Stimulated activated CD8-positive, alpha-beta memory T cell treated with anti-CD3 and anti-CD28 coated beads, Interleukin-15, amount 100 ng/mL, for 4 hours (primary cell): ENCODE data around the gene DMBT1.

Experiments used
- DNase-seq, 2 donors: peaks; one replicate each; pipeline ENCODE4 v3.0.0-alpha.2; 2020; ENCODE audit warnings: low read depth in 2 of 2

Gene DMBT1

DNA sequence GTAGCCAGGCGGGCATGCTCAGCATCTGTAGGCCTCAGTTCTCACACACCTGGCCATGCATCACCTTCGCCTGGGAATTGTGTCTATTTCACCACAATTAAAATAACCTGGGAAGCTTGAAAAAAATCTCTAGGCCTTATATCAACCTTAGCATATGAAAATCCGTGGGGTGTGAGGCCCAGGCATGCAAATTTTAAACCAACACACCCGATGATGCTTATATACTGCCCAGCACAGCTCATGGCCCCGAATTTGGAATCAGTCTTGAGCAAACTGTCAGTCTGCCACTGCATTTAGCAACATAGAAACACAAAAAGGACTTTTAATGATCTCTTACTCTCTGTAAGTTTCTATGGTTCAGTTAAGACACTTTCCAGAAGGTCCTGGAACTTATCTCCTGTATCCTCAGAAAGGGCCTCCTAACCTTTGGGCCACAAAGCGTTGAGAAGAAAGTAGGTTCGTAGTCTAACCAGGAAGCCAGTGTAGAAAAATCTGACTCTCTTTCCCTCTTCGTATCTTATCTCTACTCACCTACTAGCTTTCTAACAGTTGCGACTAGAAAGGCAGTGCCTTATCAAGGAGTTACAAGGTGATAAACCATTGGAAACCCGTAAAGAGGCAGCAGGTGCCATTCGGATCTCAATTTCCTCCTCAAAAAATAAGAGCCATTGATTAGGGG lies 12.0 kb upstream of the DMBT1 start:
- no peak for DNase-seq

DNA sequence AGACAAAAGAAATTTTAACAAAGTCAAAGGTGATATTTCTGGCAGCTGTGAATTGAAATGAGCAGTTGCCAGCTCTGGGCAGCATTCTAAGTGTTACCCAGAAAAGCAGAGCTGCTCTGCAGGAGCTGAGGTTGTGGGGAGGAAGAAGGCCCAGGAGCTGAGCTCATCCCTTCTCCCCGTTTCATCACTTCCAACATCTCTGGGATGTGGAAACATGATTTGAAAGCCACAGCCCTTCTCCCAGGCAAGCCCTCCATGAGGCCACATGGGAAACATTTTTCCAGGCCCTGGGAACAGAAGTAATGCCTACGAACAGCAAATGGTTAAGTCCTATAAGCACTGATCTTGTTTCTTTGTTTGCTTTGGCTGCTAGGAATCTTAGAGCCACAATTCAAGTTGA lies 10.9 kb upstream of the DMBT1 start:
- no peak for DNase-seq

DNA sequence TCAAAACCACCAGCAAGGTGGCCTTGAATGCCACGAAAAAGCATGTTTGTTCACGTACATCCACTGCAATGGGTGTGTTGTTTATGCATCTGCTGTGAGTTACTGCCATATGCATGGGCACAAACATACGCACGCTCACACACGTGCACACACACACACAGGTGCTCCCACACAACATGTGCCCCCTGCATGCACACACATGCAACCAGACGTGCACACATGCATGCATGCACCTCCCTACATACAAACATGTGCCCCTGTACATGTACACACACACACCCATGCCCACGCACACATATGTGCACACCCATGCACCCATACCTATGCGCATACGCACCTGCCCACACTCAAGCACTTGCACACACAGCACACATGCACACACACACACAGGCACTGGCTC lies 10.1 kb upstream of the DMBT1 start:
- DNase-seq = no peak

DNA sequence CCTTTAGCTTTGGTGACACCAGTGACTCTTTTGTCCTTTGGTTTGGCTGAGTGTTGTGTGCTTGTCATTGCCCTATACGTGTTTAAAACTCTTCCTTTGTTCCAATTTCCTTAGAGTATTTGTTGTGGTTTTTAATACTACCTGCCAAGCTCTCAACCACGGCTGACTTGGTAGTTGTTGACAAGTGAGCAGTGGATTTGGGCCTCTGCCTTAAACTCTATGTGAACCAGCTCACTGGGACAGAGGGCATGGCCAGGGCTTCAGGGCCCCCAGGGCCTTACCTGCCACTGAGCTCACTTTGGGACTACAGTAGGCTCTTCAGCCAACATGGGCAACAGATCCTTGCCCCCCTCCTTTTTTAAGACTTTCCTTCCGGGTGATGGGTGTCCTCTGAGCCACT lies 9.6 kb upstream of the DMBT1 start:
- DNase-seq = no peak

GRCh38 chr10:122551450-122551849 lies 9.1 kb upstream of the DMBT1 start:
- peak in 1 of 2 donors; percentile 16 for DNase-seq

GRCh38 chr10:122553341-122553740 lies 7.2 kb upstream of the DMBT1 start:
- DNase-seq = no peak

DNA sequence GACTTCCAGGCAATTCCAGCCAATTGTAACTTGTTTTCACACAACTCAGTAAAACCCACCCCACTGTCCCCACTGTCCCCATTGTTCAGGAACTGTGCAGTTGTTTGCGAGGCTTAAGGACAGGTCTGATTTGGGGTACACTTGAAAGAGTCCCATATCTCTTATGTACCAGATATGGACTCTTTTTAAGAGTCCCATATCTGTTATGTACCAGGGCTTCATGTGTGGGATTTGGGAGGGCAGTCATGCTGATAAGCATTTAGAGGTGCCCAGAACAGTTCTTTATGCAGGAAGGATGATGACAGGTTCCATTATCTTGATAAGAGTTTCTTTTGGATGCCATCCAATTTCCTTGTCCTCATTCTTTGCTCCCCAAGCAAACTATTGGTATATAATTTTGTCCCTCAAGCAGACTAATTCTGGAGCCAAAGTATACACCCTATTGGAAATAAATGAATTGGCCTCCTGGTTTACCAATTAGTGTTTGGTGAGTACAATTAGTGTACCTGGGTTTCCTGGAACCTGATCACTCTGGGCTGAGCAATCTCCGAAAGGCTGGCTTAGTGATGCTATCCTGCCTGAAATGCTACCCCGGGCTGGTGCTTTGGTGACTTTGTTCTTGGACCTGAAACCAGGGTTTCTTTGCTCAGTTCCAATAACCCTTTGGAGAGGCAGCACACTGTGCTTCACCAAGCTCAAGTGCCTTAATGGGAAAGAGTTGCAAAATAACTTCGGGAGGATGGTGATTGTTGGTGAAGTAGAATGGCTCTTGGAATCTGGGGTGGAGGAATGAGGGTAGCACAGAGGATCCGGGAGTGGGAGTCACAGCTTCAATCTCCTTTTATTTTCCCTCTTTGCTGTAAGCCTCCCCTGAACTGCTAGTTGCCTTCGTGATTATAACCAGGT lies 6.2 kb upstream of the DMBT1 start:
- DNase-seq = no peak

DNA sequence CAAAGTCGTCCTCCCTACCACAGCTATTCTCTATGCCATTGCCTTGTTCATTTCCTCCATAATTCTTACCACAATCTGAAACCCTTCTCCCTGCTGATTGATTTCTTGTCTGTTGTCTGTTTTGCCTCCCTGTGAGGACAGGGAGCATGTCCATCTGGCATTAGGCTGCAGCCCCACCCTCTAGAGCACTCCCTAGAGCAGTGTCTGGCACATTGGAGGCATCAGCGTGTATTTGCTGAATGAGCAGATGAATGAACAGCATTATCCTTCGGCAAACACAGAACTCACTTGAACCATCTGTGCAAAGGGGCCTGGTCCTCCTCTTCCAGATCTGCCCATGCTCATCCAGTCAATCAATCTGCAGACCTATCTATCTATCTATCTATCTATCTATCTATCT lies 5.1 kb upstream of the DMBT1 start:
- DNase-seq = no peak

DNA sequence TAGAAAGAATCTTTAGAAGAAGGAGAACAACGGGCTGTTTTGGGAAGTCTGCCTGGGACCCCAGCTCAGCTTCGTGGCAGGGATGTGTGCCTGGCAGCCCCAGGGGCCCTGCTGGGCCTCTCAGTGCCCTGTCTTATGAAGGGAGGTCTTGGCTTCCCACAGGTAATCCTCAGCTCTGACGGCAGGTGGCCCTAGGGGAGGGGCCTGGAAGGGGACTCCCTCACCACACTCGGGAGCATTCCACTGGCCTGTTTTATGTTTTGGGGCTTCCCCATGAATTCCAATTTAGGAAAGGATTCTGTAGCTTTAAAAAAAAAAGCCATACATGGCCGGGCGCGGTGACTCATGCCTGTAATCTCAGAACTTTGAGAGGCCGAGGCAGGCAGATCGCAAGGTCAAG lies 3.0 kb upstream of the DMBT1 start:
- DNase-seq = no peak

GRCh38 chr10:122558452-122558851 lies 2.1 kb upstream of the DMBT1 start:
- DNase-seq = no peak

GRCh38 chr10:122559228-122559627 lies 1.3 kb upstream of the DMBT1 start:
- no peak for DNase-seq

- no peak for DNase-seq
Measured at GRCh38 chr10:122561212-122561611, 658 bp downstream of the DMBT1 start.

GRCh38 chr10:122561792-122562191 lies 1.2 kb downstream of the DMBT1 start:
- no peak for DNase-seq

DNA sequence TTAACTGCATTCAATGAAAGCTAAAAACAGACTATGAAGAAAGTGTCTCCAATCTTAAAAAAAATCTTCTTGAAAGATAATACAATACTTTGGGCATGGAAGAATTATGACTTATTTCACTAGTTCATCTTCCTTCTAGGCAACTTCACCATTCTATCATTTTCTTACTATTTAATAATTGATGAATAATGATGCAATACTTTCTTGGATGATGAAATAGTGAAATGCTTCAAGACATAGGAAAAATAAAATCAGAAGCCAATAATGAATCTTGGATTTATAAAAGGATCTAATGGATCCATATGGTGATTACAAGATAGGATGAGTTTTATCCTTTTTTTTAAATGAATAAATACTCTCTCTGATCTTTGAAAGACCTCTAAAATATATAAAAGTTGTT lies 4.4 kb downstream of the DMBT1 start:
- no peak for DNase-seq

DNA sequence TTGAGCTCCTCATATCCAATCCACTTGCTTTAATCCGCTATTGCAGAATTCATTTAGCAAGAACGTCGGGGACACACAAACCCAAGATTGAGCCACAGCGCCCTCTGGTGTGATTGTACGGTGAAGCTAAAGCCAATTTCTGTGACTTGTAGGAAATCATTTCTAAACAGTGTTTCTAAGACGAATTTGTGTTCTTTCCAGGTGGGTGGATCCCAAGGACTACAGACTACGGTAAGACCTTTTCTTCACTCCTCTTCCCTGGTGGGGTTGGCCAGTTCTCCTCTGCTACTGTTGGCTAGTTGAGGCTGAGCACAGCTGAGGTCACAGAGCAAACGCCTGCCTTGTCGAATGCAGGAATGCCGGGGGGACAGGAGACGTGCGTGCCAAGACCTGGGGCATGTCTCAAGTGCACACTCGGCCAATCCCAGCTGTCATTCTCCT lies 5.2 kb downstream of the DMBT1 start:
- peak; percentile 9 to 46 for DNase-seq

- no peak for DNase-seq
Measured at GRCh38 chr10:122566632-122567031, 6.1 kb downstream of the DMBT1 start.

DNA sequence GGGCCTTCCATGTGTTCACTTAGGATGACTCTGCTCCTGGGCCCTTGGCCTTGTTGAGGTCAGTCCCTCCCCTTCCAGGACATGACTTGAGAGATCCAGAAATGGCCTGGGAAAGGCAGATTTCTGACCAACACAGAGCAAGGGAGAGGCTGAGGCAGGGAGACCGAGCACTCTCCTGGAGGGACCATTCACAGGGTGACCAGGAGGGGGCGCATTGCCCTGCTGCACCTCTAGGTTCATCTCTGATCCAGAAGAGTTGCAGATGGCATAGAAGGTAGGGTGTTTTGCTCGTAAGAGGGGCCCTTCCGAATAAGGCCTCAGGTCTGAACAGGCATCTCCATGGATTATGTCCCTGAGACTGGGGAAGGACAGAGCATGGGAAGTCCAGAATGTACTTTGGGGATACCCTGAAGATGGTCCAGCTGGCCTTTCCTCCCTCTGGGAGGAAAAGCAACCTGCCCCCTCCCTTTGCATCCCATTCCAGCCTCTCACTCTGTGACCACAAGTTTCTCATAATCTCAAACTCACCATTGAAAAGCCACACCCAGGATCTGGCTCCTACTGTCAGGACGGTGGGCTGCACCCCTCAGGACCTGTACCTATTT lies 6.6 kb downstream of the DMBT1 start:
- no peak for DNase-seq

GRCh38 chr10:122568551-122568950 lies 8.0 kb downstream of the DMBT1 start:
- DNase-seq = no peak

DNA sequence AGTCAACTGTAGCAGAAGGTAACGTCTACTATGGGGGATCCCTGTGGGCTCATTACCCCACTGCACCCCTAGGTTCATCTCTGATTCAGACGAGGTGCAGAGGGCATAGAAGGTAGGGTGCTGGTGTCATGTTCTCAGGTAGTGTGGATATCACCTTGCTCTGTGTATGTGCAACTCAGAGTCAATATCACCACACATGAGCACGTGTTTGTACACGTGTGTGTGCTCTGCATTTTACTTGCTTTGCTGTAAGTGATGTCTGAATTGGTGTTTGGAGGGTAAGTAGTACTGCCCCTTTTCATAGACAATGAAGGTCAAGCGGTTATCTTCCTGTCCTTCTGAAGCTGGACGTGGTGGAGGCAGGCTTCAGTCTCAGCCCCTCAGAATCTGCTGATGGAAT lies 10.4 kb downstream of the DMBT1 start:
- no peak for DNase-seq

DNA sequence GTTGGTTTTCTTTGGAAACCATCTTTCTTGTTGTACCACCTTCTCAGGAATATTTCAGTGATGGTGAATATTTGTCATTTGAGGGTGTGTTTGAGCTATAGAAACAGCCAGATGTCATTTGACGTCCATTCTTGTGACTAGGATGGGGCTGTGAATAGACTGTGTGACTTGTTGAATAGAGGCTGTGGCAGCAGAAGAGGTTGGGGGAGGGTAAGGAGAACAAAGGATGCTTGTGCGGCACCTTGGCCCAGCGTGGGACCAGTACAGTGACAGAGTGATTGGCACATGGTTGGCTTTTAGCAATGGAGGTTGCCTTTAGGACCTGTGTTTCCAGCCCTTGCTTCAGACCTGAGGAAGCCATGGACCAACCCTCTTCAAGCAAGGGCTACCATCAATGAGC lies 11.3 kb downstream of the DMBT1 start:
- no peak for DNase-seq

GRCh38 chr10:122575776-122576175 lies 15.2 kb downstream of the DMBT1 start:
- no peak for DNase-seq

- no peak for DNase-seq
Measured at GRCh38 chr10:122576291-122576690, 15.7 kb downstream of the DMBT1 start.
